Osteoblast (primary cell): Measurements from ENCODE around the gene CRIP3. TPM values are rescaled to one million over a fixed set of nuclear protein-coding genes. Genes with fewer than 3 reads are reported as not detected.
"Not testable (repeated sequence)": the region's sequence is repeated elsewhere in the genome, so short reads cannot be mapped to it uniquely, and the experiment has no call there.

Experiments
- DNase-seq: peaks from one replicate; pipeline ENCODE4 v3.0.0; 2011; ENCODE audit warnings: low spot score, mixed read lengths; ENCODE audit not compliant: insufficient read length; ENCODE audit errors: missing footprints
- H2AFZ ChIP-seq: 2 replicates; pipeline ENCODE4 v1.6.0; 2011; ENCODE audit warnings: mild to moderate bottlenecking, low read length
- H3K27ac ChIP-seq: 2 replicates; pipeline ENCODE4 v1.5.1; 2011; ENCODE audit warnings: mild to moderate bottlenecking, low read depth, low read length, moderate library complexity
- H3K27me3 ChIP-seq: 2 replicates; pipeline ENCODE4 v1.6.0; 2012; ENCODE audit warnings: mild to moderate bottlenecking, control low read depth, inconsistent platforms, low read length, moderate library complexity; ENCODE audit not compliant: insufficient read depth
- H3K36me3 ChIP-seq: 2 replicates; pipeline ENCODE4 v1.5.1; 2011; ENCODE audit warnings: mild to moderate bottlenecking, low read length, control low read depth, moderate library complexity; ENCODE audit not compliant: insufficient read depth
- H3K4me1 ChIP-seq: 2 replicates; pipeline ENCODE4 v1.5.1; 2011; ENCODE audit warnings: mild to moderate bottlenecking, low read length, control low read depth, moderate library complexity; ENCODE audit not compliant: insufficient read depth
- H3K4me2 ChIP-seq: 2 replicates; pipeline ENCODE4 v1.6.0; 2011; ENCODE audit warnings: mild to moderate bottlenecking, low read length; ENCODE audit not compliant: insufficient read depth
- H3K4me3 ChIP-seq: fragments of 200-600 bp; sonication (generic); 3 replicates; pipeline ENCODE4 v1.5.1; 2012; ENCODE audit warnings: mild to moderate bottlenecking, low read length, inconsistent platforms; ENCODE audit not compliant: insufficient read depth
- H3K79me2 ChIP-seq: 2 replicates; pipeline ENCODE4 v1.6.0; 2012; ENCODE audit warnings: mild to moderate bottlenecking, low read length, control low read depth, inconsistent platforms; ENCODE audit not compliant: insufficient read depth
- H3K9me3 ChIP-seq: 2 replicates; pipeline ENCODE4 v1.5.1; 2011; ENCODE audit warnings: low read depth, low read length, control low read depth
- H4K20me1 ChIP-seq: 2 replicates; pipeline ENCODE4 v1.6.0; 2012; ENCODE audit warnings: mild to moderate bottlenecking, low read length, control low read depth; ENCODE audit not compliant: insufficient read depth
- total RNA-seq: library from RNA; depleted of rRNA; stranded (reverse); fragments of >200 nt; gene quantifications from 2 replicates; pipeline ENCODE4 v1.2.3, GENCODE V29; 2012
- TF ChIP-seq, protein P1 (sequence below): IDR thresholded peaks from 2 replicates; pipeline ENCODE4 v1.5.1; 2011; ENCODE audit warnings: mild to moderate bottlenecking, low read depth, low read length, moderate library complexity; ENCODE audit errors: extremely low read depth

CRIP3 gene
- total RNA-seq, 1 donor = not detected

DNA sequence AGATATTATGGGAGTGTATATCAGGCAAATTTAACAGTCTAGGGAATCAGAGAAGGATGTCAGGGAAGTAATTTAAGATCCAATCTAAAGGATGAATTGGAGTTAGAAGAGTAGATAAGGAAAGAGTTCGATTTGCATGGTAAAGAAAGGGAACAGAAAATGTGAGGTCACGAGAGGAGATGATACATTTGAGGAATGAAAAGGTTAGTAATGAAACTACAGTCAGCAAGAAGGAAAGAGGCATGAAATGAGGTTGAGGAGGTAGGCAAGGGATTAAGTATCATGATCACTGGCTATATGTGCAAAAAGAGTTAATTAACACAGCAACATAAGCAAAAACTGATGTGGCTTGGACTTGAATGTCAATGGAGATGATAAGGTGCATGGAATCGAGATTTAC lies 38.4 kb upstream of the CRIP3 start:
- TF ChIP-seq, protein P1, sequence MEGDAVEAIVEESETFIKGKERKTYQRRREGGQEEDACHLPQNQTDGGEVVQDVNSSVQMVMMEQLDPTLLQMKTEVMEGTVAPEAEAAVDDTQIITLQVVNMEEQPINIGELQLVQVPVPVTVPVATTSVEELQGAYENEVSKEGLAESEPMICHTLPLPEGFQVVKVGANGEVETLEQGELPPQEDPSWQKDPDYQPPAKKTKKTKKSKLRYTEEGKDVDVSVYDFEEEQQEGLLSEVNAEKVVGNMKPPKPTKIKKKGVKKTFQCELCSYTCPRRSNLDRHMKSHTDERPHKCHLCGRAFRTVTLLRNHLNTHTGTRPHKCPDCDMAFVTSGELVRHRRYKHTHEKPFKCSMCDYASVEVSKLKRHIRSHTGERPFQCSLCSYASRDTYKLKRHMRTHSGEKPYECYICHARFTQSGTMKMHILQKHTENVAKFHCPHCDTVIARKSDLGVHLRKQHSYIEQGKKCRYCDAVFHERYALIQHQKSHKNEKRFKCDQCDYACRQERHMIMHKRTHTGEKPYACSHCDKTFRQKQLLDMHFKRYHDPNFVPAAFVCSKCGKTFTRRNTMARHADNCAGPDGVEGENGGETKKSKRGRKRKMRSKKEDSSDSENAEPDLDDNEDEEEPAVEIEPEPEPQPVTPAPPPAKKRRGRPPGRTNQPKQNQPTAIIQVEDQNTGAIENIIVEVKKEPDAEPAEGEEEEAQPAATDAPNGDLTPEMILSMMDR = no peak
- H3K4me1 ChIP-seq = no peaks in the 10 kb centered on the region
- no peaks in the 10 kb centered on the region for H3K27me3 ChIP-seq
- H3K4me2 ChIP-seq = no peak overlapping the region
- H3K9me3 ChIP-seq = no peaks in the 10 kb centered on the region
- no peak overlapping the region for H3K27ac ChIP-seq
- peaks cover 51% of the 10 kb centered on the region for H3K36me3 ChIP-seq
- H2AFZ ChIP-seq = no peak overlapping the region
- DNase-seq = no peak
- no peaks in the 10 kb centered on the region for H4K20me1 ChIP-seq
- H3K4me3 ChIP-seq = no peak overlapping the region
- H3K79me2 ChIP-seq = no peaks in the 10 kb centered on the region

DNA sequence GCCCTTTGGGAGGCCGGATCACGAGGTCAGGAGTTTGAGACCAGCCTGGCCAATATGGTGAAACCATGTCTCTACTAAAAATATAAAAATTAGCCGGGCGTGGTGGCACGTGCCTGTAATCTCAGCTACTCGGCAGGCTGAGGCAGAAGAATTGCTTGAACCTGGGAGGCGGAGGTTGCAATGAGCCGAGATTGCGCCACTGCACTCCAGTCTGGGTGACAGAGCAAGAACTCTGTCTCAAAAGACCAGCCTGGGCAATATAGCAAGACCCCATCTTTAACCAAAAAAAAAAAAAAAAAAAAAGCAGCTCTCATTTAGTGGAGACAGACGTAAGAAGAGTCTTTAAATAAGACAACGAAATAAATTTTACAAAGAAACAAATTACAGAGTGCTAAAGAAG lies 37.6 kb upstream of the CRIP3 start:
- H3K36me3 ChIP-seq = peaks cover 58% of the 10 kb centered on the region
- not testable (repeated sequence) for H3K27ac ChIP-seq, H3K4me2 ChIP-seq, H2AFZ ChIP-seq, DNase-seq, H3K27me3 ChIP-seq, H3K4me1 ChIP-seq, H3K9me3 ChIP-seq, H4K20me1 ChIP-seq, H3K4me3 ChIP-seq, H3K79me2 ChIP-seq

DNA sequence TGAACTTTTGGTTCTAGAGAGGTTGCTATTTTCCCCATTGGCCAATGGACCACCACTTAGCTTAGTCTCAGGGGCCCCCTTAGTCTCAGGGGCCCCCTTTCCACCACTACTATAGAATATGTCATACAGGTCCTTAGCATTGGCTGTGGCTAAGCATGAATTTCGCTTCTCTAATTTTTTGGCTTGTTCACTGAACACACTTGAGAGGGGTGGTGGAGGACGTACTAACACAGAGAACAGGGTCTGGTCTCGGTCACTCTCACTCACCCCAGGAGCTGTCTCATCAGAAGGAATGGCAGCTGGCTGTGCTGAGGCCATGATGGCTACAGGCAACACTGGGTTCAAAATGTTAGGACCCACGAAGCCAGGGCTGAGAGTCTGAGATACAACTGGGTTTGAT lies 30.5 kb upstream of the CRIP3 start:
- no peak overlapping the region for H3K4me2 ChIP-seq
- TF ChIP-seq, protein P1 = no peak
- no peaks in the 10 kb centered on the region for H3K27me3 ChIP-seq
- H2AFZ ChIP-seq = no peak overlapping the region
- H3K79me2 ChIP-seq = no peaks in the 10 kb centered on the region
- no peaks in the 10 kb centered on the region for H4K20me1 ChIP-seq
- H3K4me1 ChIP-seq = no peaks in the 10 kb centered on the region
- H3K4me3 ChIP-seq = no peak overlapping the region
- no peak for DNase-seq
- no peaks in the 10 kb centered on the region for H3K9me3 ChIP-seq
- no peak overlapping the region for H3K27ac ChIP-seq
- peaks cover 48% of the 10 kb centered on the region for H3K36me3 ChIP-seq

DNA sequence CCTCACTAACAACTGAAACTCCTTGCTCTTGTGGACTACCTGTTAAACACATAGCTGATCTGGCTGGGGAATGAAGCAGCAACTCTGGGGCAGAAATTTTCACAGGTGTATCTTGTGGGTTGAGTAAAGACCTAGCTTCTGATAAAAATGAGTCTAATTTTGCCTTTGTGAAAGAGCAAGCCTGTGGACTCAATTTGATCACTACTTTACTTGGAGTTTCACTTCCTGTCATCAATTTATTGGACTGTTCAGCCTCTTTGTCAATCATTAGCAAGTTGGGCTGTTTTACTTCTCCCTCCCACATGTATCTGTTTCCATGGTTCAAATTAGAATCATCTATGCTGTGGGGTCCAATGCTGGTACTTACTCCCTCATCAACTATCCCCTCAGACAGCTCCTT lies 29.6 kb upstream of the CRIP3 start:
- TF ChIP-seq, protein P1 = no peak
- DNase-seq = no peak
- H3K79me2 ChIP-seq = no peaks in the 10 kb centered on the region

More for the DNA sequence above, 29.6 kb upstream of the CRIP3 start:
- no peaks in the 10 kb centered on the region for H3K9me3 ChIP-seq
- no peak overlapping the region for H3K4me3 ChIP-seq
- no peak overlapping the region for H3K4me2 ChIP-seq
- H3K27ac ChIP-seq = no peak overlapping the region
- H3K4me1 ChIP-seq = no peaks in the 10 kb centered on the region
- no peaks in the 10 kb centered on the region for H4K20me1 ChIP-seq
- H3K36me3 ChIP-seq = peaks cover 44% of the 10 kb centered on the region
- H3K27me3 ChIP-seq = no peaks in the 10 kb centered on the region
- no peak overlapping the region for H2AFZ ChIP-seq
